Measurements from ENCODE around the gene MRPS30.

The MRPS30 gene

DNA sequence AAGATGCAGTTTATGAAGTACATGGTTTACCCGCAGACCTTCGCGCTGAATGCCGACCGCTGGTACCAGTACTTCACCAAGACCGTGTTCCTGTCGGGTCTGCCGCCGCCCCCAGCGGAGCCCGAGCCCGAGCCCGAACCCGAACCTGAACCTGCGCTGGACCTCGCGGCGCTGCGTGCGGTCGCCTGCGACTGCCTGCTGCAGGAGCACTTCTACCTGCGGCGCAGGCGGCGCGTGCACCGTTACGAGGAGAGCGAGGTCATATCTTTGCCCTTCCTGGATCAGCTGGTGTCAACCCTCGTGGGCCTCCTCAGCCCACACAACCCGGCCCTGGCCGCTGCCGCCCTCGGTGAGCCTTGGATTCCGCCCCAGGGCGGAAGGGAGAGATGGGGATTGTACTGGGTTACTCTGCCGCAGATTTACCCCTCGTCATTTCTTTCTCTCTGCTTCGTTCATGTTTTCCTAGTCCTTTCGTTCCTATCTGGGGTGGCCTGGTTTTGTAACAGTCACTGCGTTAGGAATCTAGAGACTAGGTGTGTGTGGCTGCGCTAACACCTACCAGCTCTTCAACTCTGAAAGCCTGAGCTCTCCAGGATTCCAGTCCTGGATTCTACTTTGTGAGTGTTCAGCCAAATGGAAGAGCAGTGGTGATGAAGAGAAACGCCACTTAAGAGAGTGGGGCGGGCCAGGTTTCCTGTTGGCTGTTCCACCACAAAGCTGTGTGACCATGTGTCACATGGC lies 638 bp downstream of the MRPS30 start (continued):
- no peak for TF ChIP-seq ZNF19 (tag by site-specific recombination; IDR thresholded peaks at IDR 0.05; ENCODE audit: low read depth)
- TF ChIP-seq WT1 (tag by site-specific recombination; IDR thresholded peaks at IDR 0.05): no peak
- TF ChIP-seq HOXA7 (CRISPR knock-in tag; IDR thresholded peaks at IDR 0.05; ENCODE audit: borderline replicate concordance): no peak
- TF ChIP-seq ZNF48 (tag by site-specific recombination; IDR thresholded peaks at IDR 0.05): no peak
- no peak for TF ChIP-seq OVOL3 (tag by site-specific recombination; IDR thresholded peaks at IDR 0.05)
- TF ChIP-seq, protein P1, sequence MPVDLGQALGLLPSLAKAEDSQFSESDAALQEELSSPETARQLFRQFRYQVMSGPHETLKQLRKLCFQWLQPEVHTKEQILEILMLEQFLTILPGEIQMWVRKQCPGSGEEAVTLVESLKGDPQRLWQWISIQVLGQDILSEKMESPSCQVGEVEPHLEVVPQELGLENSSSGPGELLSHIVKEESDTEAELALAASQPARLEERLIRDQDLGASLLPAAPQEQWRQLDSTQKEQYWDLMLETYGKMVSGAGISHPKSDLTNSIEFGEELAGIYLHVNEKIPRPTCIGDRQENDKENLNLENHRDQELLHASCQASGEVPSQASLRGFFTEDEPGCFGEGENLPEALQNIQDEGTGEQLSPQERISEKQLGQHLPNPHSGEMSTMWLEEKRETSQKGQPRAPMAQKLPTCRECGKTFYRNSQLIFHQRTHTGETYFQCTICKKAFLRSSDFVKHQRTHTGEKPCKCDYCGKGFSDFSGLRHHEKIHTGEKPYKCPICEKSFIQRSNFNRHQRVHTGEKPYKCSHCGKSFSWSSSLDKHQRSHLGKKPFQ (tag by site-specific recombination; IDR thresholded peaks at IDR 0.05): no peak
- no peak for TF ChIP-seq ZNF416 (tag by site-specific recombination; IDR thresholded peaks at IDR 0.05)
- no peak for TF ChIP-seq YY1 (tag by site-specific recombination; IDR thresholded peaks at IDR 0.05)
- TF ChIP-seq ZNF366 (tag by site-specific recombination; conservative IDR thresholded peaks at IDR 0.05): peak; percentile 47
- TF ChIP-seq ZNF114 (tag by site-specific recombination; IDR thresholded peaks at IDR 0.05): no peak
- 0 out of 2 replicates have a peak, but pooled peaks have one; percentile 5 for TF ChIP-seq KLF1 (tag by site-specific recombination; IDR thresholded peaks at IDR 0.05)
- no peak for TF ChIP-seq ZNF311 (tag by site-specific recombination; IDR thresholded peaks at IDR 0.05; ENCODE audit: borderline replicate concordance)
- TF ChIP-seq ZBTB17 (tag by site-specific recombination; IDR thresholded peaks at IDR 0.05): peak; percentile 76
- TF ChIP-seq, protein P2, sequence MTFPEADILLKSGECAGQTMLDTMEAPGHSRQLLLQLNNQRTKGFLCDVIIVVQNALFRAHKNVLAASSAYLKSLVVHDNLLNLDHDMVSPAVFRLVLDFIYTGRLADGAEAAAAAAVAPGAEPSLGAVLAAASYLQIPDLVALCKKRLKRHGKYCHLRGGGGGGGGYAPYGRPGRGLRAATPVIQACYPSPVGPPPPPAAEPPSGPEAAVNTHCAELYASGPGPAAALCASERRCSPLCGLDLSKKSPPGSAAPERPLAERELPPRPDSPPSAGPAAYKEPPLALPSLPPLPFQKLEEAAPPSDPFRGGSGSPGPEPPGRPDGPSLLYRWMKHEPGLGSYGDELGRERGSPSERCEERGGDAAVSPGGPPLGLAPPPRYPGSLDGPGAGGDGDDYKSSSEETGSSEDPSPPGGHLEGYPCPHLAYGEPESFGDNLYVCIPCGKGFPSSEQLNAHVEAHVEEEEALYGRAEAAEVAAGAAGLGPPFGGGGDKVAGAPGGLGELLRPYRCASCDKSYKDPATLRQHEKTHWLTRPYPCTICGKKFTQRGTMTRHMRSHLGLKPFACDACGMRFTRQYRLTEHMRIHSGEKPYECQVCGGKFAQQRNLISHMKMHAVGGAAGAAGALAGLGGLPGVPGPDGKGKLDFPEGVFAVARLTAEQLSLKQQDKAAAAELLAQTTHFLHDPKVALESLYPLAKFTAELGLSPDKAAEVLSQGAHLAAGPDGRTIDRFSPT (tag by site-specific recombination; IDR thresholded peaks at IDR 0.05): 0 out of 2 replicates have a peak, but pooled peaks have one; percentile 39
- no peak for TF ChIP-seq ZNF433 (tag by site-specific recombination; IDR thresholded peaks at IDR 0.05; ENCODE audit: low read depth)
- TF ChIP-seq ZFP37 (tag by site-specific recombination; IDR thresholded peaks at IDR 0.05): peak; percentile 14; the same call in 1 of the 2 replicates
- TF ChIP-seq ZNF214 (tag by site-specific recombination; IDR thresholded peaks at IDR 0.05; ENCODE audit: borderline replicate concordance): no peak
- TF ChIP-seq SP2 (tag by site-specific recombination; IDR thresholded peaks at IDR 0.05): peak; percentile 42; the same call in 1 of the 2 replicates
- TF ChIP-seq ZNF292 (tag by site-specific recombination; IDR thresholded peaks at IDR 0.05; ENCODE audit: borderline replicate concordance, low read depth): no peak
- TF ChIP-seq ZNF501 (tag by site-specific recombination; IDR thresholded peaks at IDR 0.05): no peak; the same call in 1 of the 2 replicates
- no peak for TF ChIP-seq ZNF791 (tag by site-specific recombination; IDR thresholded peaks at IDR 0.05)
- TF ChIP-seq, protein P3, sequence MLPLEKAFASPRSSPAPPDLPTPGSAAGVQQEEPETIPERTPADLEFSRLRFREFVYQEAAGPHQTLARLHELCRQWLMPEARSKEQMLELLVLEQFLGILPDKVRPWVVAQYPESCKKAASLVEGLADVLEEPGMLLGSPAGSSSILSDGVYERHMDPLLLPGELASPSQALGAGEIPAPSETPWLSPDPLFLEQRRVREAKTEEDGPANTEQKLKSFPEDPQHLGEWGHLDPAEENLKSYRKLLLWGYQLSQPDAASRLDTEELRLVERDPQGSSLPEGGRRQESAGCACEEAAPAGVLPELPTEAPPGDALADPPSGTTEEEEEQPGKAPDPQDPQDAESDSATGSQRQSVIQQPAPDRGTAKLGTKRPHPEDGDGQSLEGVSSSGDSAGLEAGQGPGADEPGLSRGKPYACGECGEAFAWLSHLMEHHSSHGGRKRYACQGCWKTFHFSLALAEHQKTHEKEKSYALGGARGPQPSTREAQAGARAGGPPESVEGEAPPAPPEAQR (tag by site-specific recombination; IDR thresholded peaks at IDR 0.05): no peak
- no peak for TF ChIP-seq ZNF354C (tag by site-specific recombination; IDR thresholded peaks at IDR 0.05; ENCODE audit: borderline replicate concordance, low read depth)
- TF ChIP-seq ZFHX2 (tag by site-specific recombination; conservative IDR thresholded peaks at IDR 0.05): peak; percentile 84
- TF ChIP-seq, protein P4, sequence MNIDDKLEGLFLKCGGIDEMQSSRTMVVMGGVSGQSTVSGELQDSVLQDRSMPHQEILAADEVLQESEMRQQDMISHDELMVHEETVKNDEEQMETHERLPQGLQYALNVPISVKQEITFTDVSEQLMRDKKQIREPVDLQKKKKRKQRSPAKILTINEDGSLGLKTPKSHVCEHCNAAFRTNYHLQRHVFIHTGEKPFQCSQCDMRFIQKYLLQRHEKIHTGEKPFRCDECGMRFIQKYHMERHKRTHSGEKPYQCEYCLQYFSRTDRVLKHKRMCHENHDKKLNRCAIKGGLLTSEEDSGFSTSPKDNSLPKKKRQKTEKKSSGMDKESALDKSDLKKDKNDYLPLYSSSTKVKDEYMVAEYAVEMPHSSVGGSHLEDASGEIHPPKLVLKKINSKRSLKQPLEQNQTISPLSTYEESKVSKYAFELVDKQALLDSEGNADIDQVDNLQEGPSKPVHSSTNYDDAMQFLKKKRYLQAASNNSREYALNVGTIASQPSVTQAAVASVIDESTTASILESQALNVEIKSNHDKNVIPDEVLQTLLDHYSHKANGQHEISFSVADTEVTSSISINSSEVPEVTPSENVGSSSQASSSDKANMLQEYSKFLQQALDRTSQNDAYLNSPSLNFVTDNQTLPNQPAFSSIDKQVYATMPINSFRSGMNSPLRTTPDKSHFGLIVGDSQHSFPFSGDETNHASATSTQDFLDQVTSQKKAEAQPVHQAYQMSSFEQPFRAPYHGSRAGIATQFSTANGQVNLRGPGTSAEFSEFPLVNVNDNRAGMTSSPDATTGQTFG (tag by site-specific recombination; IDR thresholded peaks at IDR 0.05; ENCODE audit: borderline replicate concordance): no peak
- TF ChIP-seq, protein P5, sequence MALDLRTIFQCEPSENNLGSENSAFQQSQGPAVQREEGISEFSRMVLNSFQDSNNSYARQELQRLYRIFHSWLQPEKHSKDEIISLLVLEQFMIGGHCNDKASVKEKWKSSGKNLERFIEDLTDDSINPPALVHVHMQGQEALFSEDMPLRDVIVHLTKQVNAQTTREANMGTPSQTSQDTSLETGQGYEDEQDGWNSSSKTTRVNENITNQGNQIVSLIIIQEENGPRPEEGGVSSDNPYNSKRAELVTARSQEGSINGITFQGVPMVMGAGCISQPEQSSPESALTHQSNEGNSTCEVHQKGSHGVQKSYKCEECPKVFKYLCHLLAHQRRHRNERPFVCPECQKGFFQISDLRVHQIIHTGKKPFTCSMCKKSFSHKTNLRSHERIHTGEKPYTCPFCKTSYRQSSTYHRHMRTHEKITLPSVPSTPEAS (tag by site-specific recombination; IDR thresholded peaks at IDR 0.05): no peak
- TF ChIP-seq SALL2 (tag by site-specific recombination; IDR thresholded peaks at IDR 0.05; ENCODE audit: borderline replicate concordance): no peak
- TF ChIP-seq ZNF423 (tag by site-specific recombination; IDR thresholded peaks at IDR 0.05): no peak
- no peak; the same call in 1 of the 2 replicates for TF ChIP-seq ZNF391 (tag by site-specific recombination; IDR thresholded peaks at IDR 0.05; ENCODE audit: borderline replicate concordance, low read depth)
- no peak for TF ChIP-seq ZNF521 (tag by site-specific recombination; IDR thresholded peaks at IDR 0.05)
- no peak for TF ChIP-seq ZNF146 (tag by site-specific recombination; IDR thresholded peaks at IDR 0.05)
- peak; percentile 97 for TF ChIP-seq ZNF341 (tag by site-specific recombination; IDR thresholded peaks at IDR 0.05; ENCODE audit: low read depth)
